Muscle of back (tissue), 11 donors: ENCODE data around the gene PRSS38. TPM values are rescaled to one million over a fixed set of nuclear protein-coding genes. Genes with fewer than 3 reads are reported as not detected.

ENCODE experiments used
- DNase-seq, 3 donors: peaks; one replicate each; pipeline versions ENCODE4 v3.0.0 to v3.0.0-alpha.2; 2013
- polyA plus RNA-seq, 10 donors: library from polyadenylated mRNA; unstranded; fragments of 120-200 nt; gene quantifications; one replicate each; pipeline ENCODE4 v1.2.1, GENCODE V29; 2013; ENCODE audit not compliant: insufficient read length in 10 of 10

The PRSS38 gene
- polyA plus RNA-seq, 10 donors: not detected

GRCh38 chr1:227778401-227778947 is 37.0 kb upstream of the PRSS38 start:
- DNase-seq: no peak

GRCh38 chr1:227779021-227779441 is 36.4 kb upstream of the PRSS38 start:
- no peak for DNase-seq

GRCh38 chr1:227779685-227780084 is 35.8 kb upstream of the PRSS38 start:
- DNase-seq: no peak

- DNase-seq: no peak
Observed at GRCh38 chr1:227780101-227781044, 35.1 kb upstream of the PRSS38 start.

GRCh38 chr1:227781314-227781930 is 34.1 kb upstream of the PRSS38 start:
- peak in 1 of 3 donors; percentile 0 for DNase-seq

- DNase-seq: no peak
Observed at GRCh38 chr1:227782226-227782625, 33.2 kb upstream of the PRSS38 start.

- no peak for DNase-seq
Observed at GRCh38 chr1:227785094-227785804, 30.2 kb upstream of the PRSS38 start.

- DNase-seq: peak in 2 of 3 donors; percentile 23 to 54
Observed at GRCh38 chr1:227785805-227786671, 29.4 kb upstream of the PRSS38 start.

GRCh38 chr1:227786673-227787512 is 28.6 kb upstream of the PRSS38 start:
- DNase-seq: no peak

GRCh38 chr1:227787513-227788270 is 27.8 kb upstream of the PRSS38 start:
- peak; percentile 79 to 91 (median 85) for DNase-seq

- peak; percentile 38 to 76 (median 61) for DNase-seq
Observed at GRCh38 chr1:227788271-227789083, 27.0 kb upstream of the PRSS38 start.

- DNase-seq: peak in 1 of 3 donors; percentile 42
Observed at GRCh38 chr1:227789084-227790033, 26.1 kb upstream of the PRSS38 start.

GRCh38 chr1:227790034-227790400 is 25.5 kb upstream of the PRSS38 start:
- DNase-seq: no peak

GRCh38 chr1:227790868-227791267 is 24.6 kb upstream of the PRSS38 start:
- DNase-seq: no peak

GRCh38 chr1:227791425-227792143 is 23.9 kb upstream of the PRSS38 start:
- no peak for DNase-seq
